IMR-90 (cell line): Measurements from ENCODE around the gene RASGRP2. TPM values are rescaled to one million over a fixed set of nuclear protein-coding genes. Genes with fewer than 3 reads are reported as not detected.

Experiments
- ATAC-seq: fragments of 200-7000 bp; cut with Tn5 transposase; 2 replicates; pipeline ENCODE4 v1.9.1; 2020; ENCODE audit warnings: low read depth, mild to moderate bottlenecking, moderate library complexity
- Bru-seq: library from RNA; stranded (reverse); fragments of 400-500 nt; gene quantifications from one replicate; lab custom pipeline; 2021; lab: Mats Ljungman, UMichigan
- BruChase-seq, 2 experiments: library from RNA; stranded (reverse); fragments of 400-500 nt; gene quantifications; one replicate each; lab custom pipeline; 2021; lab: Mats Ljungman, UMichigan
- BruUV-seq: library from RNA; stranded (reverse); fragments of 400-500 nt; replicated peaks from 2 replicates; lab custom pipeline; 2021; lab: Mats Ljungman, UMichigan
- CTCF ChIA-PET: fragments of 300-600 bp; formaldehyde crosslinking; extraction: SDS; loops from one replicate; lab custom pipeline; 2021; ENCODE audit warnings: antibody characterized with exemption; lab: Yijun Ruan, JAX
- POLR2A ChIA-PET: fragments of 300-600 bp; sonication (Branson Sonifier 250); formaldehyde crosslinking; loops from one replicate; lab custom pipeline; 2022; ENCODE audit warnings: antibody characterized with exemption; ENCODE audit not compliant: unreplicated experiment; lab: Charles Lee
- DNase-seq: peaks from one replicate; pipeline ENCODE4 v3.0.0; 2013
- H2AFZ ChIP-seq: replicated peaks from 2 replicates; pipeline ENCODE3; 2013; ENCODE audit warnings: low read length, mild to moderate bottlenecking; ENCODE audit not compliant: poor library complexity
- H2AK5ac ChIP-seq: 2 replicates; pipeline ENCODE4 v1.6.1; 2013; ENCODE audit warnings: low read depth, low read length, inconsistent platforms
- H2AK9ac ChIP-seq: replicated peaks from 2 replicates; pipeline ENCODE3; 2013; ENCODE audit warnings: mild to moderate bottlenecking, low read depth, low read length, moderate library complexity; ENCODE audit not compliant: poor library complexity
- H2BK120ac ChIP-seq: 2 replicates; pipeline ENCODE4 v1.6.1; 2013; ENCODE audit warnings: low read depth, low read length, inconsistent platforms
- H2BK15ac ChIP-seq: 3 replicates; pipeline ENCODE4 v1.6.1; 2013; ENCODE audit warnings: low read depth, low read length, inconsistent platforms
- H2BK20ac ChIP-seq: 2 replicates; pipeline ENCODE4 v1.6.1; 2013; ENCODE audit warnings: low read depth, mild to moderate bottlenecking, inconsistent platforms, low read length, moderate library complexity
- H2BK5ac ChIP-seq: 2 replicates; pipeline ENCODE4 v1.6.1; 2013; ENCODE audit warnings: mild to moderate bottlenecking, low read depth, low read length, inconsistent platforms; ENCODE audit not compliant: poor library complexity, severe bottlenecking
- H3K14ac ChIP-seq: replicated peaks from 2 replicates; pipeline ENCODE4 v1.6.1; 2013; ENCODE audit warnings: low read depth, low read length, inconsistent platforms
- H3K18ac ChIP-seq: 2 replicates; pipeline ENCODE4 v1.6.1; 2013; ENCODE audit warnings: low read depth, low read length, control low read depth
- H3K23ac ChIP-seq: 2 replicates; pipeline ENCODE4 v1.6.1; 2013; ENCODE audit warnings: low read depth, low read length, inconsistent platforms
- H3K27ac ChIP-seq: 2 replicates; pipeline ENCODE4 v1.5.1; 2013; ENCODE audit warnings: mild to moderate bottlenecking, control low read depth, low read length; ENCODE audit not compliant: insufficient read depth
- H3K27me3 ChIP-seq: 2 replicates; pipeline ENCODE4 v1.6.1; 2013; ENCODE audit warnings: low read length; ENCODE audit not compliant: control insufficient read depth, insufficient read depth
- H3K36me3 ChIP-seq: 2 replicates; pipeline ENCODE4 v1.6.1; 2013; ENCODE audit warnings: low read length, mixed read lengths; ENCODE audit not compliant: control insufficient read depth, insufficient read depth
- H3K4ac ChIP-seq: 2 replicates; pipeline ENCODE4 v1.6.1; 2013; ENCODE audit warnings: low read depth, low read length, inconsistent platforms
- H3K4me1 ChIP-seq: 2 replicates; pipeline ENCODE4 v1.6.1; 2013; ENCODE audit warnings: low read length, mixed read lengths; ENCODE audit not compliant: control insufficient read depth, insufficient read depth
- H3K4me2 ChIP-seq: 2 replicates; pipeline ENCODE4 v1.6.1; 2013; ENCODE audit warnings: low read depth, mild to moderate bottlenecking, control low read depth, low read length, moderate library complexity
- H3K4me3 ChIP-seq: 2 replicates; pipeline ENCODE4 v1.5.1; 2013; ENCODE audit warnings: low read depth, mild to moderate bottlenecking, control low read depth, low read length, moderate library complexity; ENCODE audit not compliant: insufficient read depth
- H3K56ac ChIP-seq: 2 replicates; pipeline ENCODE4 v1.6.1; 2013; ENCODE audit warnings: low read length, inconsistent platforms; ENCODE audit not compliant: insufficient read depth; ENCODE audit errors: extremely low read depth
- H3K79me1 ChIP-seq, 2 experiments: 2 replicates each; pipeline ENCODE4 v1.6.1; 2013; ENCODE audit warnings: low read length in 2 of 2, inconsistent platforms in 1 of 2, low read depth in 1 of 2
- H3K9ac ChIP-seq: 2 replicates; pipeline ENCODE4 v1.6.1; 2013; ENCODE audit warnings: low read depth, low read length, control low read depth
- H3K9me1 ChIP-seq: 2 replicates; pipeline ENCODE4 v1.6.1; 2013; ENCODE audit warnings: low read length, inconsistent platforms; ENCODE audit not compliant: insufficient read depth
- H3K9me3 ChIP-seq: 2 replicates; pipeline ENCODE4 v1.6.1; 2013; ENCODE audit warnings: low read length; ENCODE audit not compliant: control insufficient read depth, insufficient read depth
- H4K20me1 ChIP-seq: 2 replicates; pipeline ENCODE4 v1.6.1; 2013; ENCODE audit warnings: low read length, inconsistent platforms; ENCODE audit not compliant: insufficient read depth
- H4K5ac ChIP-seq: 2 replicates; pipeline ENCODE4 v1.6.1; 2013; ENCODE audit warnings: mild to moderate bottlenecking, low read depth, low read length, control low read depth
- H4K8ac ChIP-seq, 2 experiments: 2 replicates each; pipeline ENCODE4 v1.6.1; 2013; ENCODE audit warnings: low read depth in 2 of 2, low read length in 2 of 2, control low read depth in 1 of 2, inconsistent platforms in 1 of 2
- H4K91ac ChIP-seq: 2 replicates; pipeline ENCODE4 v1.6.1; 2013; ENCODE audit warnings: low read depth, low read length, inconsistent platforms; ENCODE audit not compliant: insufficient read depth
- CTCF ChIP-seq: conservative IDR thresholded peaks from 2 replicates; pipeline ENCODE4 v1.5.1; 2012; ENCODE audit warnings: mild to moderate bottlenecking, low read depth, low read length, improper control_type of control experiment
- ELK1 ChIP-seq: fragments of 150-350 bp; IDR thresholded peaks from 2 replicates; pipeline ENCODE4 v1.6.1; 2016; ENCODE audit warnings: low read depth, mild to moderate bottlenecking, low read length, moderate library complexity, borderline replicate concordance
- RAD21 ChIP-seq: IDR thresholded peaks from 2 replicates; pipeline ENCODE4 v1.6.1; 2012; ENCODE audit warnings: low read length, improper control_type of control experiment
- WGBS, 2 experiments: methylation state at CpG; one replicate each; pipeline versions ENCODE4 v1.1.5 to v1.1.7; 2013; ENCODE audit warnings: missing lambda C conversion rate in 2 of 2; ENCODE audit not compliant: insufficient read length in 1 of 2; ENCODE audit errors: extremely low coverage in 2 of 2; 5-methylcytosine and 5-hydroxymethylcytosine counted together
- dilution Hi-C: fragments of 300-500 bp; cut with HindIII; formaldehyde crosslinking; loops from one replicate; pipeline ENCODE4 v1.14.3; 2018; ENCODE audit warnings: low sequenced_read_pairs; ENCODE audit not compliant: unreplicated experiment
- in situ Hi-C: fragments of 300-500 bp; cut with MboI; formaldehyde crosslinking; loops from 3 replicates; pipeline ENCODE4 v1.14.3; 2019; ENCODE audit warnings: low sequenced_read_pairs, inconsistent platforms, mixed read lengths
- intact Hi-C: fragments of 100-400 bp; cut with micrococcal nuclease; formaldehyde crosslinking; loops from 2 replicates; pipeline ENCODE4 v1.10.0; 2022
- long read RNA-seq: library from polyadenylated mRNA; unstranded; transcript quantifications from one replicate; pipeline ENCODE4 v2.0.0, GENCODE V29; 2021; ENCODE audit not compliant: unreplicated experiment
- polyA plus RNA-seq, 3 experiments: library from polyadenylated mRNA; depleted of rRNA; stranded (reverse); fragments of >200 nt; gene quantifications; 2 replicates each; pipeline ENCODE4 v1.2.3, GENCODE V29; 2012; ENCODE audit warnings: low replicate concordance in 1 of 3
- total RNA-seq: library from RNA; depleted of rRNA; stranded (reverse); fragments of >200 nt; gene quantifications from 2 replicates; pipeline ENCODE4 v1.2.3, GENCODE V29; 2012; rRNA removed

Gene RASGRP2
- total RNA-seq (not detected in 2 replicates), polyA plus RNA-seq (2012; rRNA removed) (0.82 and 1.2 TPM in 2 replicates), Bru-seq, nascent RNA (percentile 23 among the genes with signal in this experiment), BruChase-seq, experiment 1, labeled RNA remaining after a 6-hour chase (percentile 24 among the genes with signal in this experiment), BruChase-seq, experiment 2, labeled RNA remaining after a 2-hour chase (percentile 21 among the genes with signal in this experiment)
- polyA plus RNA-seq (2012; cell fraction: cytosol; rRNA removed) = 0.93 TPM in 1 of 2 replicates, not detected in the other
- polyA plus RNA-seq (2012; cell fraction: nucleus; rRNA removed; ENCODE audit: low replicate concordance) = 1.2 and 1.9 TPM in 2 replicates
- long read RNA-seq, partial matches to known transcripts = 0 of 2 reads
- long read RNA-seq, other reads (novel, unspliced or antisense) = 0 of 2 reads

GRCh38 chr11:64743591-64744543 lies at the start of gene RASGRP2:
Gene RASGRP2 (minus strand): TSS chr11:64744142. CDS start chr11:64742866, 1,276 bp downstream.
- dilution Hi-C loops = no loop called here
- Histone ChIP-seq H3K4me3 (peak within 1 kb of the TSS; percentile 36), H2BK5ac (no peak within 1 kb of the TSS), H2BK120ac (no peak within 1 kb of the TSS), H3K9me1 (peaks cover 7% of the 10 kb centered on the region), H2BK15ac (no peak within 1 kb of the TSS), H3K14ac (no peak within 1 kb of the TSS), H3K27me3 (peaks cover 64% of the 10 kb centered on the region), H3K4ac (no peak within 1 kb of the TSS), H2AK9ac (peak within 1 kb of the TSS; percentile 70), H3K56ac (no peak within 1 kb of the TSS), H4K91ac (no peak within 1 kb of the TSS), H4K5ac (no peak within 1 kb of the TSS), H3K79me1 (no peaks in the 10 kb centered on the region), H4K20me1 (peaks cover 3% of the 10 kb centered on the region; the same call in 1 of the 2 replicates), H2AK5ac (no peak within 1 kb of the TSS), H3K23ac (no peak within 1 kb of the TSS), H2BK20ac (no peak within 1 kb of the TSS), H3K4me1 (peaks cover 14% of the 10 kb centered on the region), H3K18ac (no peak within 1 kb of the TSS), H2AFZ (peak within 1 kb of the TSS; percentile 86), H3K9ac (no peak within 1 kb of the TSS), H3K4me2 (peak within 1 kb of the TSS; percentile 78), H3K27ac (no peak within 1 kb of the TSS), H3K9me3 (no peaks in the 10 kb centered on the region), H3K36me3 (no peaks in the 10 kb centered on the region), H4K8ac (no peak within 1 kb of the TSS)
- DNase-seq (no peak), ATAC-seq (peak; percentile 3; the same call in 1 of the 2 replicates)
- POLR2A ChIA-PET = no interaction called here
- intact Hi-C loops = loop anchor here (1.0 kb wide), 1 partner anchor 23 kb away; no protein-coding TSS in a partner anchor
- TF ChIP-seq RAD21 = peak; percentile 36
- peak; percentile 48 for TF ChIP-seq CTCF
- no peak for TF ChIP-seq ELK1
- WGBS, 2 experiments = 4% methylated on average over 31 of the region's 57 CpGs; no CpG with 5 or more reads in 1 of the 2 experiments
- no TSS peak for BruUV-seq
- in situ Hi-C loops = no loop called here
- CTCF ChIA-PET = no interaction called here
